Measurements from ENCODE around the gene RAG1. TPM values are rescaled to one million over a fixed set of nuclear protein-coding genes. Genes with fewer than 3 reads are reported as not detected.

RAG1 gene
- 0.17 TPM for total RNA-seq (2013)
- polyA plus RNA-seq (under 1 TPM in 1 of 3 donors, not detected in 2; 0.69 TPM), polyA minus RNA-seq (not detected in 2 replicates), total RNA-seq (0.08 to 2.7 (median 0.49) reads per million in 11 experiments)

DNA sequence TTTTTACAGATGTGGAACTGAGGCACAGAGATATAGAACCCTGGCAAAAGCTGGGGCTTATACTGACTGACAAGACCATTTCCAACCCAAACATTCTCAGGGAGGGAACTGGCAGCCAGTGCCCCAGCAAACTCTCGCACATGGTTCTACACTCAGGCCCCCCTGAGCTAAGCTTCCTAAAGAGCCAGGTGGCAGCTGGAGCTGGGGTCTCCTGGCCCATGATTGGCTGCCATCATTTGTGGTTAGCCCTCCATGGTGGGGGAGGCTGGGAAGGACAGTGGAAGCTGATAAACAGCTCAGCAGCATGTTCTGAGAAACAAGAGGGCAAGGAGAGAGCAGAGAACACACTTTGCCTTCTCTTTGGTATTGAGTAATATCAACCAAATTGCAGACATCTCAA is at the start of gene RAG1:
TSS of gene RAG1 (plus strand) at position 314 of the 400 bp plus-strand sequence. CDS start 5,298 bp downstream, outside the sequence.
- peak within 1 kb of the TSS in 1 of 2 donors; percentile 25 for H3K4me3 Mint-ChIP-seq
- Histone ChIP-seq H3K4me2 (replicated peaks; ENCODE audit: extremely low read depth, low read length, poor library complexity, severe bottlenecking) (no peak within 1 kb of the TSS), H3K9ac (ENCODE audit: insufficient read depth, low read length, poor library complexity, severe bottlenecking) (no peak within 1 kb of the TSS), H2AFZ (ENCODE audit: insufficient read depth, low read depth, low read length, poor library complexity, severe bottlenecking) (no peak within 1 kb of the TSS), H4K20me1 (ENCODE audit: insufficient read depth, low read length) (no peaks in the 10 kb centered on the region), H3K9me3 (replicated peaks in 1 of 2; ENCODE audit: control insufficient read depth in 1 of 2, insufficient read depth in 1 of 2, low read length in 2 of 2) (no peaks in the 10 kb centered on the region), H3K4me3 (replicated peaks in 1 of 3; ENCODE audit: low read depth in 2 of 3, low read length in 3 of 3) (no peak within 1 kb of the TSS), H3K79me2 (ENCODE audit: insufficient read depth, low read length) (no peaks in the 10 kb centered on the region), H3K4me1 (ENCODE audit: control insufficient read depth in 1 of 2, insufficient read depth in 2 of 2, low read length in 2 of 2) (peaks cover 0 to 4% of the 10 kb centered on the region in 2 donors), H3K27me3 (ENCODE audit: control insufficient read depth in 2 of 2, insufficient read depth in 2 of 2, low read length in 2 of 2) (no peaks in the 10 kb centered on the region), H3K27ac (ENCODE audit: low read depth in 1 of 2, low read length in 2 of 2) (no peak within 1 kb of the TSS), H3K36me3 (replicated peaks in 1 of 2; ENCODE audit: control insufficient read depth in 1 of 2, insufficient read depth in 2 of 2, low read length in 2 of 2) (no peaks in the 10 kb centered on the region)
- intact Hi-C loops (cut with micrococcal nuclease) = loop anchor here in 1 of 2 donors (10.0 kb wide), 1 partner anchor 107 kb away; no protein-coding TSS in a partner anchor
- H3K4me1 Mint-ChIP-seq = peaks cover 9% of the 10 kb centered on the region
- H3K36me3 Mint-ChIP-seq = no peaks in the 10 kb centered on the region
- peaks cover 3 to 14% (median 5%) of the 10 kb centered on the region in 3 donors for H3K27me3 Mint-ChIP-seq (ENCODE audit: low read depth in 3 of 3)
- no peak for DNase-seq
- WGBS (ENCODE audit: insufficient coverage) = 100% methylated on average over 1 of the region's 1 CpG
- no peak for TF ChIP-seq CTCF (IDR thresholded peaks at IDR 0.05)
- no peak within 1 kb of the TSS for H3K27ac Mint-ChIP-seq
- H3K9me3 Mint-ChIP-seq = no peaks in the 10 kb centered on the region

DNA sequence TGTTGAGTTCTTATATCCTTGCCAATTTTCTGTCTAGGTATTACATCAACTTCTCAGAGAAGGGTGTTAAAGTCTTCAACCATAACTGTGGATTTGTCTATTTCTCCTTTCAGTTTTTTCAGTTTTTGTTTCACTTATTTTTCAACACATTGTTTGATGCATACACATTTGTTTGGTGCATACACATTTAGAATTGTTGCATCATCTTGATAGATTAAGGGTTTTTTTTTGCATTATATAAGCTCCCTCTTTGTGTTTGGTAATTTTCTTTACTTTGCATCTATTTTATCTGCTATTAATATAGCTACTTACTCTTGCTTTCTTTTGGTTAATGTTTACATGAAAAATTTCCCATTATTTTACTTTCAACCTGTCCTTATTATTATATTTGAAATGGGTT is 37.0 kb upstream of the RAG1 start:
- Histone ChIP-seq H3K4me2 (replicated peaks; ENCODE audit: extremely low read depth, low read length, poor library complexity, severe bottlenecking) (no peak overlapping the region), H3K27ac (ENCODE audit: low read depth in 1 of 2, low read length in 2 of 2) (no peak overlapping the region), H2AFZ (ENCODE audit: insufficient read depth, low read depth, low read length, poor library complexity, severe bottlenecking) (no peak overlapping the region), H3K36me3 (replicated peaks in 1 of 2; ENCODE audit: control insufficient read depth in 1 of 2, insufficient read depth in 2 of 2, low read length in 2 of 2) (no peaks in the 10 kb centered on the region), H3K79me2 (ENCODE audit: insufficient read depth, low read length) (no peaks in the 10 kb centered on the region), H3K27me3 (ENCODE audit: control insufficient read depth in 2 of 2, insufficient read depth in 2 of 2, low read length in 2 of 2) (no peaks in the 10 kb centered on the region), H3K4me1 (ENCODE audit: control insufficient read depth in 1 of 2, insufficient read depth in 2 of 2, low read length in 2 of 2) (peaks cover 5 to 6% of the 10 kb centered on the region in 2 donors), H3K4me3 (replicated peaks in 1 of 3; ENCODE audit: low read depth in 2 of 3, low read length in 3 of 3) (no peak overlapping the region), H3K9ac (ENCODE audit: insufficient read depth, low read length, poor library complexity, severe bottlenecking) (no peak overlapping the region), H3K9me3 (replicated peaks in 1 of 2; ENCODE audit: control insufficient read depth in 1 of 2, insufficient read depth in 1 of 2, low read length in 2 of 2) (no peaks in the 10 kb centered on the region), H4K20me1 (ENCODE audit: insufficient read depth, low read length) (no peaks in the 10 kb centered on the region)
- H3K4me3 Mint-ChIP-seq = no peak overlapping the region
- no peaks in the 10 kb centered on the region for H3K36me3 Mint-ChIP-seq
- intact Hi-C loops (cut with micrococcal nuclease) = no loop called here
- no peak overlapping the region for H3K27ac Mint-ChIP-seq
- H3K27me3 Mint-ChIP-seq (ENCODE audit: low read depth in 3 of 3) = no peaks in the 10 kb centered on the region
- peaks cover 13% of the 10 kb centered on the region for H3K4me1 Mint-ChIP-seq
- DNase-seq = no peak
- H3K9me3 Mint-ChIP-seq = peaks cover 0 to 8% (median 3%) of the 10 kb centered on the region in 7 donors
- TF ChIP-seq CTCF (IDR thresholded peaks at IDR 0.05) = no peak

Data from CD14-positive monocyte (primary cell).